OCI-LY7 (cell line): ENCODE measurements around the gene ZNF292. TPM values are rescaled to one million over a fixed set of nuclear protein-coding genes. Genes with fewer than 3 reads are reported as not detected.

Source experiments
- BruUV-seq: library from RNA; stranded (reverse); fragments of 400-500 nt; replicated peaks from 2 replicates; lab custom pipeline; 2021; lab: Mats Ljungman, UMichigan
- CTCF ChIA-PET: fragments of 300-600 bp; sonication (Branson Sonifier 250); formaldehyde crosslinking; loops from one replicate; lab custom pipeline; 2022; ENCODE audit warnings: antibody characterized with exemption; ENCODE audit not compliant: unreplicated experiment; lab: Charles Lee
- POLR2A ChIA-PET: fragments of 300-600 bp; sonication (Branson Sonifier 250); formaldehyde crosslinking; loops from one replicate; lab custom pipeline; 2022; ENCODE audit warnings: antibody characterized with exemption; lab: Charles Lee
- DNase-seq: peaks from one replicate; pipeline ENCODE4 v3.0.0-alpha.2; 2015; ENCODE audit warnings: low spot score
- H2AFZ ChIP-seq: fragments of 200-600 bp; sonication (generic), shearing (Covaris generic); 2 replicates; pipeline ENCODE4 v1.6.1; 2014; ENCODE audit warnings: mild to moderate bottlenecking, antibody characterized with exemption, low read length, moderate library complexity
- H3K27ac ChIP-seq: fragments of 200-600 bp; sonication (generic); 2 replicates; pipeline ENCODE4 v1.5.1; 2014; ENCODE audit warnings: mixed run types, low read depth, mild to moderate bottlenecking, moderate library complexity, low read length, inconsistent platforms; ENCODE audit not compliant: poor library complexity, severe bottlenecking
- H3K36me3 ChIP-seq: fragments of 200-600 bp; sonication (generic); 2 replicates; pipeline ENCODE4 v1.6.1; 2014; ENCODE audit warnings: mild to moderate bottlenecking, antibody characterized with exemption, low read length, moderate library complexity, mixed read lengths; ENCODE audit not compliant: insufficient read depth
- H3K4me1 ChIP-seq: fragments of 200-600 bp; sonication (generic); 2 replicates; pipeline ENCODE4 v1.5.1; 2014; ENCODE audit warnings: mild to moderate bottlenecking, low read length; ENCODE audit not compliant: insufficient read depth, poor library complexity, severe bottlenecking
- H3K4me2 ChIP-seq: fragments of 200-600 bp; sonication (generic); 2 replicates; pipeline ENCODE4 v1.6.1; 2014; ENCODE audit warnings: mild to moderate bottlenecking, low read length
- H3K4me3 ChIP-seq: fragments of 200-600 bp; sonication (generic); 2 replicates; pipeline ENCODE4 v1.5.1; 2014; ENCODE audit warnings: mild to moderate bottlenecking, low read depth, low read length; ENCODE audit not compliant: poor library complexity, severe bottlenecking
- H3K79me2 ChIP-seq: fragments of 200-600 bp; sonication (generic); 2 replicates; pipeline ENCODE4 v1.6.1; 2016; ENCODE audit warnings: low read depth, mild to moderate bottlenecking, low read length, moderate library complexity, mixed read lengths; ENCODE audit not compliant: insufficient read depth
- H3K9me2 ChIP-seq: fragments of 200-600 bp; sonication (generic); 2 replicates; pipeline ENCODE4 v1.6.1; 2016; ENCODE audit warnings: mild to moderate bottlenecking, low read length, mixed read lengths; ENCODE audit not compliant: insufficient read depth
- H3K9me3 ChIP-seq: fragments of 200-600 bp; sonication (generic); 2 replicates; pipeline ENCODE4 v1.6.1; 2014; ENCODE audit warnings: mild to moderate bottlenecking, mixed run types, low read length, mixed read lengths
- H4K20me1 ChIP-seq: fragments of 200-600 bp; sonication (generic); 2 replicates; pipeline ENCODE4 v1.6.1; 2014; ENCODE audit warnings: mild to moderate bottlenecking, antibody characterized with exemption, low read length, moderate library complexity, mixed read lengths; ENCODE audit not compliant: insufficient read depth
- EZH2phosphoT487 ChIP-seq: fragments of 200-600 bp; sonication (generic); IDR thresholded peaks from 2 replicates; pipeline ENCODE4 v1.6.1; 2018; ENCODE audit warnings: low read depth, borderline replicate concordance, mild to moderate bottlenecking, mixed run types, antibody characterized with exemption, low read length, moderate library complexity, mixed read lengths
- intact Hi-C: fragments of 100-400 bp; cut with micrococcal nuclease; formaldehyde crosslinking; loops from one replicate; pipeline ENCODE4 v1.10.0; 2022; ENCODE audit not compliant: unreplicated experiment
- total RNA-seq, 2 experiments: library from RNA; depleted of rRNA in 1 of 2; stranded (reverse); fragments of >200 nt in 1 of 2; shearing (Covaris generic) in 1 of 2; gene quantifications; 2 replicates each; pipeline ENCODE4 v1.2.3, GENCODE V29; 2014 to 2022
- TF ChIP-seq, protein P1 (sequence below): fragments of 200-600 bp; sonication (generic); conservative IDR thresholded peaks from 2 replicates; pipeline ENCODE4 v1.5.1; 2014; ENCODE audit warnings: mild to moderate bottlenecking, antibody characterized with exemption, low read length, moderate library complexity, mixed read lengths

Gene ZNF292
- total RNA-seq, 2 experiments from 2014 or later = 18.7 to 53.7 TPM

DNA sequence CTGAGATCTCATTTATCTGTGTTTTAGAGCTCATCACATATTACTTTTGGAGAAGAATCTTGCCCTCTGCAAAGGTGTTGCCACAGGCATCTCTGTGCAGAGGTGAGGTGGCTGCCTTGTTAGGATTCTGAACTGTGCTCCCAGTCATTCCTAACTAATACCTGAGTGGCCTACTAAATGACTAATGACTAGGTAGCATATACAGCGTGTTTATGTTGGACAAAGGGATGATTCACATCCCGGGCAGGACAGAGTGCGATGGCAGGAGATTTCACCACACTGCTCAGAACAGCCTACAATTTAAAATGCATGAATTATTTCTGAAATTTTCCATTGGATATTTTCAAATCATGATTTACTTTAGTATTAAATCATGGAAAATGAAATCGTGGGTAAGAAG is 37.3 kb upstream of the ZNF292 start:
- Histone ChIP-seq H3K9me2 (no peaks in the 10 kb centered on the region), H3K4me2 (no peak overlapping the region), H2AFZ (no peak overlapping the region), H3K4me3 (no peak overlapping the region), H3K79me2 (no peaks in the 10 kb centered on the region), H3K9me3 (no peaks in the 10 kb centered on the region), H3K4me1 (no peaks in the 10 kb centered on the region), H3K27ac (no peak overlapping the region), H3K36me3 (no peaks in the 10 kb centered on the region), H4K20me1 (no peaks in the 10 kb centered on the region)
- intact Hi-C loops = no loop called here
- no peak for DNase-seq
- POLR2A ChIA-PET = interaction anchor here (0.6 kb wide), 1 partner anchor 148 kb away, joined by 5 read pairs; no protein-coding TSS in a partner anchor
- CTCF ChIA-PET = interaction anchor here (1.0 kb wide), 1 partner anchor 13 kb away, joined by 3 read pairs; no protein-coding TSS in a partner anchor
- TF ChIP-seq, protein P1, sequence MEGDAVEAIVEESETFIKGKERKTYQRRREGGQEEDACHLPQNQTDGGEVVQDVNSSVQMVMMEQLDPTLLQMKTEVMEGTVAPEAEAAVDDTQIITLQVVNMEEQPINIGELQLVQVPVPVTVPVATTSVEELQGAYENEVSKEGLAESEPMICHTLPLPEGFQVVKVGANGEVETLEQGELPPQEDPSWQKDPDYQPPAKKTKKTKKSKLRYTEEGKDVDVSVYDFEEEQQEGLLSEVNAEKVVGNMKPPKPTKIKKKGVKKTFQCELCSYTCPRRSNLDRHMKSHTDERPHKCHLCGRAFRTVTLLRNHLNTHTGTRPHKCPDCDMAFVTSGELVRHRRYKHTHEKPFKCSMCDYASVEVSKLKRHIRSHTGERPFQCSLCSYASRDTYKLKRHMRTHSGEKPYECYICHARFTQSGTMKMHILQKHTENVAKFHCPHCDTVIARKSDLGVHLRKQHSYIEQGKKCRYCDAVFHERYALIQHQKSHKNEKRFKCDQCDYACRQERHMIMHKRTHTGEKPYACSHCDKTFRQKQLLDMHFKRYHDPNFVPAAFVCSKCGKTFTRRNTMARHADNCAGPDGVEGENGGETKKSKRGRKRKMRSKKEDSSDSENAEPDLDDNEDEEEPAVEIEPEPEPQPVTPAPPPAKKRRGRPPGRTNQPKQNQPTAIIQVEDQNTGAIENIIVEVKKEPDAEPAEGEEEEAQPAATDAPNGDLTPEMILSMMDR = no peak
- no peak for TF ChIP-seq EZH2phosphoT487
- BruUV-seq = no TSS peak

DNA sequence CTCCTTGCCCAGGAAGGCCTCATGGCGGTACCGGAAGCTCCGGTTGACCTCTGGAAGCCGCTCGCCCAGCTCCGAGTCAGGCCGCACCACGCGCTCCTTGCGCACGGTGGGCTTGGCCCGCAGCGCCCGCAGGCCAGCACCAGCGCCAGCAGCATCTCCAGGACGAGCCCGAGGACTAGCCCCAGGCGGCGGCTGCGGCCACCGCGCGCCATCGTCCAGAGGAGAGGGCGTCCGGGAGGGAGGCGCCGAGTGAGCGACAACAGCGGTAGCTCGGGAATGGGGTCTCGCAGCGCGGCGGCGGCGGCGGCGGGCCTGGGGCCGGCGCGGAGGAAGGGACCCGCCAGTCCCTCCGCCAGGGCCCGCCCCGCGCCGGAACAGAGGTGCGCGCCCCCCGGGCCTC is 32.9 kb upstream of the ZNF292 start:
- Histone ChIP-seq H3K4me2 (no peak overlapping the region), H3K36me3 (no peaks in the 10 kb centered on the region), H3K9me2 (no peaks in the 10 kb centered on the region), H4K20me1 (no peaks in the 10 kb centered on the region), H3K79me2 (no peaks in the 10 kb centered on the region), H2AFZ (no peak overlapping the region), H3K27ac (no peak overlapping the region), H3K9me3 (no peaks in the 10 kb centered on the region), H3K4me1 (no peaks in the 10 kb centered on the region), H3K4me3 (no peak overlapping the region)
- ChIA-PET CTCF (no interaction called here), POLR2A (no interaction called here)
- no peak for DNase-seq
- TF ChIP-seq, protein P1 = no peak
- no peak for TF ChIP-seq EZH2phosphoT487
- intact Hi-C loops = no loop called here
- no TSS peak for BruUV-seq

- H3K9me3 ChIP-seq = no peaks in the 10 kb centered on the region
- no peaks in the 10 kb centered on the region for H3K79me2 ChIP-seq
- no peak overlapping the region for H3K4me2 ChIP-seq
- intact Hi-C loops = no loop called here
- TF ChIP-seq, protein P1 = no peak
- TF ChIP-seq EZH2phosphoT487 = no peak
- H3K4me3 ChIP-seq = no peak overlapping the region
- H3K9me2 ChIP-seq = no peaks in the 10 kb centered on the region
- no peaks in the 10 kb centered on the region for H3K4me1 ChIP-seq
- peak; percentile 4 for DNase-seq
- CTCF ChIA-PET = no interaction called here
- no peaks in the 10 kb centered on the region for H3K36me3 ChIP-seq
- no peak overlapping the region for H3K27ac ChIP-seq
- BruUV-seq = no TSS peak
- H4K20me1 ChIP-seq = no peaks in the 10 kb centered on the region
- POLR2A ChIA-PET = interaction anchor here (0.6 kb wide), 1 partner anchor 1623 kb away, joined by 4 read pairs; no protein-coding TSS in a partner anchor
- no peak overlapping the region for H2AFZ ChIP-seq
These were observed 31.3 kb upstream of the ZNF292 start for GRCh38 chr6:87124074-87124473.
